Measurements from ENCODE around the gene PEG3.

- no peak for TF ChIP-seq POLR2A (IDR thresholded peaks at IDR 0.05)
- no peak for TF ChIP-seq CTCF (IDR thresholded peaks at IDR 0.05)
Observed at GRCh38 chr19:56835401-56835800, 5.1 kb downstream of the PEG3 start.
